HTERT RPE-1 (cell line): ENCODE data around the gene SEC16B.

ENCODE experiments used
- in situ Hi-C: fragments of 300-500 bp; cut with MboI; formaldehyde crosslinking; loops from 4 replicates; pipeline ENCODE4 v1.14.3; 2020; ENCODE audit warnings: low sequenced_read_pairs

Gene SEC16B

GRCh38 chr1:177977141-177977540 lies 7.3 kb upstream of the SEC16B start:
- in situ Hi-C loops: no loop called here

GRCh38 chr1:177976596-177976995 lies 6.7 kb upstream of the SEC16B start:
- in situ Hi-C loops: no loop called here

GRCh38 chr1:177975588-177976495 lies 6.0 kb upstream of the SEC16B start:
- in situ Hi-C loops: no loop called here

- in situ Hi-C loops: loop anchor here (25.0 kb wide), 1 partner anchor 314 kb away; no protein-coding TSS in a partner anchor
These were observed 3.7 kb upstream of the SEC16B start for GRCh38 chr1:177973585-177973984.

GRCh38 chr1:177969109-177969508 lies 749 bp downstream of the SEC16B start:
- in situ Hi-C loops: loop anchor here (25.0 kb wide), 1 partner anchor 318 kb away; no protein-coding TSS in a partner anchor

- in situ Hi-C loops: loop anchor here (25.0 kb wide), 1 partner anchor 321 kb away; no protein-coding TSS in a partner anchor
These were observed 3.7 kb downstream of the SEC16B start for GRCh38 chr1:177966199-177966598.

- in situ Hi-C loops: loop anchor here (25.0 kb wide), 1 partner anchor 322 kb away; no protein-coding TSS in a partner anchor
These were observed 4.6 kb downstream of the SEC16B start for GRCh38 chr1:177965293-177965692.

GRCh38 chr1:177964336-177964735 lies 5.5 kb downstream of the SEC16B start:
- in situ Hi-C loops: loop anchor here (25.0 kb wide), 1 partner anchor 323 kb away; no protein-coding TSS in a partner anchor

- in situ Hi-C loops: loop anchor here (25.0 kb wide), 1 partner anchor 326 kb away; no protein-coding TSS in a partner anchor
These were observed 8.8 kb downstream of the SEC16B start for GRCh38 chr1:177960939-177961622.

- in situ Hi-C loops: loop anchor here (25.0 kb wide), 1 partner anchor 327 kb away; no protein-coding TSS in a partner anchor
These were observed 9.9 kb downstream of the SEC16B start for GRCh38 chr1:177959811-177960515.

GRCh38 chr1:177958092-177958491 lies 11.8 kb downstream of the SEC16B start:
- in situ Hi-C loops: loop anchor here (25.0 kb wide), 1 partner anchor 329 kb away; no protein-coding TSS in a partner anchor

GRCh38 chr1:177954076-177954475 lies 15.8 kb downstream of the SEC16B start:
- in situ Hi-C loops: loop anchor here (25.0 kb wide), 1 partner anchor 333 kb away; no protein-coding TSS in a partner anchor

- in situ Hi-C loops: loop anchor here (25.0 kb wide), 1 partner anchor 334 kb away; no protein-coding TSS in a partner anchor
These were observed 16.3 kb downstream of the SEC16B start for GRCh38 chr1:177953549-177953948.

- in situ Hi-C loops: loop anchor here (25.0 kb wide), 1 partner anchor 335 kb away; no protein-coding TSS in a partner anchor
These were observed 17.2 kb downstream of the SEC16B start for GRCh38 chr1:177952691-177953090.

GRCh38 chr1:177952249-177952648 lies 17.6 kb downstream of the SEC16B start:
- in situ Hi-C loops: loop anchor here (25.0 kb wide), 1 partner anchor 335 kb away; no protein-coding TSS in a partner anchor

- in situ Hi-C loops: loop anchor here (25.0 kb wide), 1 partner anchor 337 kb away; no protein-coding TSS in a partner anchor
These were observed 19.4 kb downstream of the SEC16B start for GRCh38 chr1:177950506-177950905.

GRCh38 chr1:177948336-177948972 lies 21.4 kb downstream of the SEC16B start:
- in situ Hi-C loops: no loop called here

- in situ Hi-C loops: no loop called here
These were observed 22.2 kb downstream of the SEC16B start for GRCh38 chr1:177947623-177948022.

GRCh38 chr1:177945943-177946650 lies 23.8 kb downstream of the SEC16B start:
- in situ Hi-C loops: no loop called here
